ENCODE measurements around the gene RRP1B. TPM values are rescaled to one million over a fixed set of nuclear protein-coding genes. Genes with fewer than 3 reads are reported as not detected.

RRP1B gene
- total and polyA plus RNA-seq, 9 of the 15 experiments (the other 6 are each of a cell fraction or from before 2014, with no cell fraction given): 6.8 to 66.6 (median 41.9) TPM

GRCh38 chr21:43718872-43719747 lies 59.8 kb downstream of the RRP1B start, which contains the start of gene PDXK (continued):
- TF ChIP-seq, protein P1, sequence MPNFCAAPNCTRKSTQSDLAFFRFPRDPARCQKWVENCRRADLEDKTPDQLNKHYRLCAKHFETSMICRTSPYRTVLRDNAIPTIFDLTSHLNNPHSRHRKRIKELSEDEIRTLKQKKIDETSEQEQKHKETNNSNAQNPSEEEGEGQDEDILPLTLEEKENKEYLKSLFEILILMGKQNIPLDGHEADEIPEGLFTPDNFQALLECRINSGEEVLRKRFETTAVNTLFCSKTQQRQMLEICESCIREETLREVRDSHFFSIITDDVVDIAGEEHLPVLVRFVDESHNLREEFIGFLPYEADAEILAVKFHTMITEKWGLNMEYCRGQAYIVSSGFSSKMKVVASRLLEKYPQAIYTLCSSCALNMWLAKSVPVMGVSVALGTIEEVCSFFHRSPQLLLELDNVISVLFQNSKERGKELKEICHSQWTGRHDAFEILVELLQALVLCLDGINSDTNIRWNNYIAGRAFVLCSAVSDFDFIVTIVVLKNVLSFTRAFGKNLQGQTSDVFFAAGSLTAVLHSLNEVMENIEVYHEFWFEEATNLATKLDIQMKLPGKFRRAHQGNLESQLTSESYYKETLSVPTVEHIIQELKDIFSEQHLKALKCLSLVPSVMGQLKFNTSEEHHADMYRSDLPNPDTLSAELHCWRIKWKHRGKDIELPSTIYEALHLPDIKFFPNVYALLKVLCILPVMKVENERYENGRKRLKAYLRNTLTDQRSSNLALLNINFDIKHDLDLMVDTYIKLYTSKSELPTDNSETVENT (CRISPR knock-in tag; IDR thresholded peaks at IDR 0.05): peak; percentile 70; the same call in 1 of the 2 replicates
- TF ChIP-seq CCNT2 (IDR thresholded peaks at IDR 0.05; ENCODE audit: borderline replicate concordance, extremely low read depth, insufficient read length, low read depth, low read length) (peak; percentile 91), MAX (CRISPR knock-in tag; IDR thresholded peaks at IDR 0.05) (peak; percentile 48; the same call in 1 of the 2 replicates), RCOR1 (IDR thresholded peaks at IDR 0.05; ENCODE audit: borderline replicate concordance in 1 of 2, low read depth in 2 of 2, low read length in 2 of 2) (no peak), E2F1 (CRISPR knock-in tag; IDR thresholded peaks at IDR 0.05) (peak; percentile 33; the same call in 1 of the 2 replicates), PRPF4 (IDR thresholded peaks at IDR 0.05; ENCODE audit: insufficient read depth, low read depth, low read length, poor library complexity, severe bottlenecking) (no peak), SIN3A (IDR thresholded peaks at IDR 0.05; ENCODE audit: borderline replicate concordance in 2 of 2, control insufficient read depth in 1 of 2, low read depth in 2 of 2, low read length in 2 of 2) (peak; percentile 27 to 43; a peak in 2 of 4 replicates)
- TF ChIP-seq, protein P2, sequence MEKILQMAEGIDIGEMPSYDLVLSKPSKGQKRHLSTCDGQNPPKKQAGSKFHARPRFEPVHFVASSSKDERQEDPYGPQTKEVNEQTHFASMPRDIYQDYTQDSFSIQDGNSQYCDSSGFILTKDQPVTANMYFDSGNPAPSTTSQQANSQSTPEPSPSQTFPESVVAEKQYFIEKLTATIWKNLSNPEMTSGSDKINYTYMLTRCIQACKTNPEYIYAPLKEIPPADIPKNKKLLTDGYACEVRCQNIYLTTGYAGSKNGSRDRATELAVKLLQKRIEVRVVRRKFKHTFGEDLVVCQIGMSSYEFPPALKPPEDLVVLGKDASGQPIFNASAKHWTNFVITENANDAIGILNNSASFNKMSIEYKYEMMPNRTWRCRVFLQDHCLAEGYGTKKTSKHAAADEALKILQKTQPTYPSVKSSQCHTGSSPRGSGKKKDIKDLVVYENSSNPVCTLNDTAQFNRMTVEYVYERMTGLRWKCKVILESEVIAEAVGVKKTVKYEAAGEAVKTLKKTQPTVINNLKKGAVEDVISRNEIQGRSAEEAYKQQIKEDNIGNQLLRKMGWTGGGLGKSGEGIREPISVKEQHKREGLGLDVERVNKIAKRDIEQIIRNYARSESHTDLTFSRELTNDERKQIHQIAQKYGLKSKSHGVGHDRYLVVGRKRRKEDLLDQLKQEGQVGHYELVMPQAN (IDR thresholded peaks at IDR 0.05; ENCODE audit: borderline replicate concordance): no peak

All from K562 (cell line).